Uterus (tissue), 2 donors: ENCODE data around the gene HSPH1.

Source experiments
- CTCF ChIP-seq, 4 experiments: fragments of 200-600 bp in 2 of 4; fragments of 450-650 bp in 2 of 4; sonication (generic) in 2 of 4; IDR thresholded peaks; one replicate each; pipeline ENCODE4 v1.5.1; 2016 to 2019; ENCODE audit warnings: antibody characterized with exemption in 4 of 4, mild to moderate bottlenecking in 2 of 4, moderate library complexity in 1 of 4
- POLR2A ChIP-seq, 2 donors: fragments of 450-650 bp; IDR thresholded peaks; one replicate each; pipeline ENCODE4 v1.6.1; 2016; ENCODE audit warnings: antibody characterized with exemption in 2 of 2, mild to moderate bottlenecking in 1 of 2, moderate library complexity in 1 of 2

- no peak for TF ChIP-seq CTCF (IDR thresholded peaks at IDR 0.05)
- TF ChIP-seq POLR2A (IDR thresholded peaks at IDR 0.05): no peak
These were observed 10.8 kb upstream of the HSPH1 start for GRCh38 chr13:31172535-31172934.
